Ramos (cell line): ENCODE results near the gene UBFD1.
"Not testable (repeated sequence)": the region's sequence is repeated elsewhere in the genome, so short reads cannot be mapped to it uniquely, and the experiment has no call there.

ENCODE experiments used
- in situ Hi-C: fragments of 300-500 bp; cut with MboI; formaldehyde crosslinking; loops from one replicate; pipeline ENCODE4 v1.14.3; 2022; ENCODE audit warnings: low sequenced_read_pairs; ENCODE audit not compliant: unreplicated experiment

The UBFD1 gene

DNA sequence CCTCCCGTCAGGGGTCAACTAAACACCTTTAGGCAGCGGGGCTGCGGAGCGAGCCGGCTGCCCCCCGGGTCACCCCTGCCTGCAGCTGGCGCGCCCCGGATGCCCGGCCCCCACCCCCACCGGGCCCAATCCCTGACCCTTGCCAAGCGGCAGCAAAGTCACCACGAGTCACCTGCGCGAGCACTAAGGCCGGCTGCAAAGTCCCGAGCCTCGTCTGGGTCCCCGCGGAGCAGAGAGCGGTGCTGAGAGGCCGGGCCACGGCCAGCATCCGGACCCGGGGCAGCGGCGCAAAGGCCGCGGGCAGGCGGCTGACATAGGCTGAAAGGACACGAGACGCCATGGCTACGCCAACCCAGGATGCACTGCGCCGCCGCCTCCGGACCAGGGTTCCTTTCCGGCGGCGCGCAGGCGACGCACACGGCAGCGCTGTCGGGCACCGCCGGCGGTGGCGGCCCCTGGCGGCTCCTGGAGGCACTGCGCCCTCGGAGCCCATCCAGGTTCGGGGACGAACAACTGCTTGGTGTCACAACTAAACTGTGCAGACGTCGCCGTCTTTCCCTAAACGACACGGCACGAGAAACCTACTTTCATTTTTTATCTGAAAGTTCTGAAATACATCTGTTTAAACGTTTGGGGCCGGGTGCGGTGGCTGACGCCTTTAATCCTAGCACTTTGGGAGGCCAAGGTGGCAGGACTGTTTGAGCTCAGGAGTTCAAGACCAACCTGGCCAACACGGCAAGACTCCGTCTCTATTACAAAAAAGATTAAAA, 38.6 kb downstream of the UBFD1 start, which contains the start of gene NDUFAB1:
Gene NDUFAB1 (minus strand): TSS at position 366 of the 770 bp plus-strand sequence. CDS start 26 bp downstream, at position 340.
- in situ Hi-C loops: loop anchor here (25.0 kb wide), 1 partner anchor 409 kb away; the partner anchor contains the start of gene SCNN1G

GRCh38 chr16:23597003-23597756, 39.7 kb downstream of the UBFD1 start:
- in situ Hi-C loops: loop anchor here (25.0 kb wide), 1 partner anchor 410 kb away; the partner anchor contains the start of gene SCNN1G

- in situ Hi-C loops: no loop called here
These were observed 50.2 kb downstream of the UBFD1 start for GRCh38 chr16:23607726-23608125.

DNA sequence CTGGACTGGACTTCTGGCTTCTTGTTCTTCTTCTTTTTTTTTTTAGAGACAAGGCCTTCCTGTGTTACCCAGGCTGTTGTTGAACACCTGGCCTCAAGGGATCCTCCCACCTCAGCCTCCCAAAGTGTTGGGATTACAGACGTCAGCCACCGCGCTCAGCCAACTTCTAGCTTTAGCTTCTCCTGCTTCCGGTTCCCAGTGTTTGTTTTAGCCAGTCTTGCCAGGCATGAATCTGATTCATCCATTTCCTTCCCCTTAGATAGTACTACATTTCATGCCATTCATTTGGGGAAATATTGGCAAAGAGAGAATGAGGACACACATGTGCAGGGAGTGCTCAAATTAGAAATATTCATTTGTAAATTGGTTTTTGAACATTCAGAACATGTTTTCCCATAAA, 50.7 kb downstream of the UBFD1 start:
- in situ Hi-C loops: no loop called here

DNA sequence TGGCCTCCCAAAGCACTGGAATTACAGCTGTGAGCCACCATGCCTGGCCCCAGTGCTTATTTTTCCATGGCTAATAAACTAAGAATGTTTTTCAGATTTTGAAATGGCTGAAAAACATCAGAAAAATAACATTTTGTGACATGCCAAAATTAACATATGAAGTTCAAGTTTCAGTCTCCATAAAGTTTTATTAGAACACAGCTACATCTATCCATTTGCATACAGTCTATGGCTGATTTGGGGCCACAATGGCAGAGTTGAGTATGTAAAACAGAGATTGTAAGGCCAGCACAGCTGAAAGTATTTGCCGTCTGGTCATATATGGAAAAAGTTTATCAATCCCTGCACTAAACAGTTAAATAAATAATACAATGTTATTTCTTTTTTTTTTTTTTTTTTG, 52.4 kb downstream of the UBFD1 start:
- in situ Hi-C loops: no loop called here

DNA sequence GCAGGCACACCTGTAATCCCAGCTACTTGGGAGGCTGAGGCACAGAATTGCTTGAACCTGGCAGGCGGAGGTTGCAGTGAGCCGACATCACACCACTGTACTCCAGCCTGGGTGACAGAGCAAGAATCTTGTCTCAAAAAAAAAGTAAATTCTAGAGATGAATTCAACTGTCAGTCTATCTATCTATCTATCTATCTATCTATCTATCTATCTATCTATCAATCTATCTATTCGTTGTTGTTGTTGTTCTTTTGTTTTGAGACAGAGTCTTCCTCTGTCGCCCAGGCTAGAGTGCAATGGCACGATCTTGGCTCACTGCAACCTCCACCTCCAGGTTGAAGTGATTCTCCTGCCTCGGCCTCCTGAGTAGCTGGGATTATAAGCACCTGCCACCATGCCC, 53.4 kb downstream of the UBFD1 start:
- in situ Hi-C loops: not testable (repeated sequence)

GRCh38 chr16:23611936-23612335, 54.4 kb downstream of the UBFD1 start:
- in situ Hi-C loops: no loop called here

DNA sequence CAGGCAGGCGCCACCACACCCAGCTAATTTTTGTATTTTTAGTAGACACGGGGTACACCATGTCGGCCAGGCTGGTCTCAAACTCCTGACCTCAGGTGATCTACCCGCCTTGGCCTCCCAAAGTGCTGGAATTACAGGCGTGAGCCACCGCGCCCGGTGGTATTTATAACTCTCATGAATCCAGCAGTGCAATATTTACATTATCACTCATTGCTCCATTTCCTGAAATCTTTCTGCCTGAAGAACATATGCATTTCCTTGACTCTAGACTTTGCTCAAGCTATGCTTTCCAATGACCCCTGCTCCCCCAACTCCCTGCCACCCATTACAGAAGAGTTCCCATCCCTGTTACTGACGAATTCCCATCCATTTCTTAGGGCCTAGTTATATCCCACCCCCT, 58.3 kb downstream of the UBFD1 start:
- in situ Hi-C loops: no loop called here
